Right lobe of liver (tissue), 6 donors: ENCODE results near the gene IGIP. TPM values are rescaled to one million over a fixed set of nuclear protein-coding genes. Genes with fewer than 3 reads are reported as not detected.
A peak's percentile ranks its signal among the peaks of the same experiment; 100 is the strongest.

Experiments
- ATAC-seq, 4 donors: fragments of 200-7000 bp; cut with Tn5 transposase; one replicate each; pipeline ENCODE4 v1.9.1; 2020; ENCODE audit warnings: mild to moderate bottlenecking in 4 of 4, moderate library complexity in 4 of 4
- DNase-seq, 3 donors: peaks; one replicate each; pipeline ENCODE4 v3.0.0-alpha.2; 2020
- H3K27ac ChIP-seq, 3 donors: fragments of 200-600 bp; one replicate each; pipeline ENCODE4 v1.8.0; 2022
- H3K27me3 ChIP-seq, 2 donors: fragments of 200-600 bp; one replicate each; pipeline ENCODE4 v1.8.0; 2022
- H3K36me3 ChIP-seq, 4 donors: fragments of 200-600 bp; sonication (generic) in 1 of 4; one replicate each; pipeline versions ENCODE4 v1.5.1 to v1.8.0; 2017 to 2022; ENCODE audit warnings: control low read depth in 1 of 4
- H3K4me1 ChIP-seq, 4 donors: fragments of 200-600 bp; sonication (generic) in 1 of 4; one replicate each; pipeline versions ENCODE4 v1.5.1 to v1.8.0; 2017 to 2022; ENCODE audit warnings: control low read depth in 1 of 4
- H3K4me3 ChIP-seq, 3 donors: fragments of 200-600 bp; one replicate each; pipeline ENCODE4 v1.8.0; 2022
- H3K9me3 ChIP-seq, 4 donors: fragments of 200-600 bp; sonication (generic) in 1 of 4; one replicate each; pipeline versions ENCODE4 v1.5.1 to v1.8.0; 2017 to 2022; ENCODE audit warnings: control low read depth in 1 of 4
- POLR2A ChIP-seq: fragments of 450-650 bp; IDR thresholded peaks from one replicate; pipeline ENCODE4 v1.6.1; 2017; ENCODE audit warnings: antibody characterized with exemption, mild to moderate bottlenecking
- WGBS: methylation state at CpG from one replicate; pipeline ENCODE4 v1.1.6; 2018; ENCODE audit warnings: low coverage, low lambda C conversion rate; ENCODE audit not compliant: insufficient coverage; ENCODE audit errors: missing lambda C conversion rate; 5-methylcytosine and 5-hydroxymethylcytosine counted together
- intact Hi-C, 2 donors: fragments of 100-400 bp; cut with DNase I; formaldehyde crosslinking; loops; one replicate each; pipeline versions ENCODE4 v1.11.2 to v1.14.1; 2022
- total RNA-seq, 6 experiments: library from RNA; depleted of rRNA in 2 of 6; stranded (reverse); fragments of >200 nt in 2 of 6; fragmentation: NEBNext Ultra II Directional in 3 of 6; extraction: Animal tissue kit (Norgen Biotek cat#: 25700) in 3 of 6; gene quantifications; one replicate each; pipeline versions ENCODE4 v1.1.0 to v1.2.4, GENCODE V29; 2016 to 2023
- TF ChIP-seq, protein P1 (sequence below), 4 donors: fragments of 200-600 bp in 3 of 4; fragments of 450-650 bp in 1 of 4; IDR thresholded peaks; one replicate each; pipeline versions ENCODE4 v1.5.1 to v1.8.0; 2016 to 2022; ENCODE audit warnings: antibody characterized with exemption in 4 of 4, mild to moderate bottlenecking in 2 of 4
- donor health status: DM: no; HTN: yes; CAD: no.
- donor health status: DM: no; HTN: no; CAD: no.
- donor health status: DM: no; HTN: no; CAD: no.
- donor health status: DM: no; HTN: yes; CAD: no.
- donor health status: DM: no; HTN: yes; CAD: no.

The IGIP gene
- total RNA-seq, 6 experiments from 2014 or later, result 4.4 to 7.1 (median 6.5) TPM

DNA sequence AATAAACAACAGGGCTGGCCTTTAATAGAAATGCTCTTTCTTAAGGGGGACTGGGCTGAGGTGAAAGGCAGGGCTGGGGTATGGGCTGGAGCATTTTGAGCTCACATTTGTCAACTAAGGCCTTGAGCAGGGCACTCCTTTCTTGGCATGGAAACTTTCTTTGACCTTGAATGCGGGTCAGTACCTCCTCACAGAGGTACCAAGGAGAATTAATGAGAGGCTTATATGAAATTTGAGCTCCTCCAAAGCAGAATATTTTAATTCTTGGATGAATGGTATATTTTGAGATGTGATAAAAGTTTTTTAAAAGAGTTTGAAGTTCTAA is 52.3 kb downstream of the IGIP start:
- H3K4me1 ChIP-seq, result peaks cover 0 to 28% (median 8%) of the 10 kb centered on the region in 4 donors
- no peaks in the 10 kb centered on the region for H3K27me3 ChIP-seq
- no peaks in the 10 kb centered on the region for H3K36me3 ChIP-seq
- 50% methylated on average over 1 of the region's 1 CpG for WGBS
- TF ChIP-seq POLR2A, result no peak
- TF ChIP-seq, protein P1, sequence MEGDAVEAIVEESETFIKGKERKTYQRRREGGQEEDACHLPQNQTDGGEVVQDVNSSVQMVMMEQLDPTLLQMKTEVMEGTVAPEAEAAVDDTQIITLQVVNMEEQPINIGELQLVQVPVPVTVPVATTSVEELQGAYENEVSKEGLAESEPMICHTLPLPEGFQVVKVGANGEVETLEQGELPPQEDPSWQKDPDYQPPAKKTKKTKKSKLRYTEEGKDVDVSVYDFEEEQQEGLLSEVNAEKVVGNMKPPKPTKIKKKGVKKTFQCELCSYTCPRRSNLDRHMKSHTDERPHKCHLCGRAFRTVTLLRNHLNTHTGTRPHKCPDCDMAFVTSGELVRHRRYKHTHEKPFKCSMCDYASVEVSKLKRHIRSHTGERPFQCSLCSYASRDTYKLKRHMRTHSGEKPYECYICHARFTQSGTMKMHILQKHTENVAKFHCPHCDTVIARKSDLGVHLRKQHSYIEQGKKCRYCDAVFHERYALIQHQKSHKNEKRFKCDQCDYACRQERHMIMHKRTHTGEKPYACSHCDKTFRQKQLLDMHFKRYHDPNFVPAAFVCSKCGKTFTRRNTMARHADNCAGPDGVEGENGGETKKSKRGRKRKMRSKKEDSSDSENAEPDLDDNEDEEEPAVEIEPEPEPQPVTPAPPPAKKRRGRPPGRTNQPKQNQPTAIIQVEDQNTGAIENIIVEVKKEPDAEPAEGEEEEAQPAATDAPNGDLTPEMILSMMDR (IDR thresholded peaks at IDR 0.05), result no peak
- H3K9me3 ChIP-seq, result no peaks in the 10 kb centered on the region
- ATAC-seq (no peak), DNase-seq (no peak)
- intact Hi-C loops, result no loop called here
- H3K4me3 ChIP-seq, result no peak overlapping the region
- peak overlapping the region in 1 of 3 donors; percentile 26 for H3K27ac ChIP-seq

DNA sequence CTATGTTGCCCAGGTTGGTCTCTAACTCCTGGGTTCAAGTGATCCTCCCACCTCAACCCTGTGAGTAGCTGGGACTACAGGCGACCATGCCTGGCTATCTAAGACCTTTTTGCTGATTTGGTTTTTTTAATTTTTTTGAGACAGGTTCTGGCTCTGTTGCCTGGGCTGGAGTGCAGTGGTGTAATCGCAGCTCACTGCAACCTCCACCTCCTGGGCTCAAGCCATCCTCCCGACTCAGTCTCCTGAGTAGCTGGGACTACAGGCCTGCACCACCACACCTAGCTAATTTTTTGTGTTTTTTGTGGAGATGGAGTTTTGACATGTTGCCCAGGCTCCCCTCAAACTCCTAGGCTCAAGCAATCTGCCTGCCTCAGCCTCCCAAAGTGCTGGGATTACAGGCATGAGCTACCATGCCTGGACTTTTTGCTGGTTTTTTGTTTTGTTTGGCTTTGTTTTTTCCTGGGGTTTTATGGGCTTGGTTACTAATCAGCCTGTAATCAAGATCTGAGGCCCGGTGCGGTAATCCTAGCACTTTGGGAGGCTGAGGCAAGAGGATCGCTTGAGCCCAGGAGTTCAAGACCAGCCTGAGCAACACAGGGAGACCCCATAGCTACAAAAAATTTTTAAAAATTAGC is 52.9 kb downstream of the IGIP start:
- intact Hi-C loops, result no loop called here
- 69% methylated on average over 5 of the region's 6 CpGs for WGBS
- H3K27ac ChIP-seq, result peak overlapping the region in 1 of 3 donors; percentile 26

More for the DNA sequence above, 52.9 kb downstream of the IGIP start:
- TF ChIP-seq, protein P1 (IDR thresholded peaks at IDR 0.05), result no peak
- no peak for TF ChIP-seq POLR2A
- ATAC-seq, result no peak
- no peaks in the 10 kb centered on the region for H3K27me3 ChIP-seq
- peaks cover 0 to 28% (median 8%) of the 10 kb centered on the region in 4 donors for H3K4me1 ChIP-seq
- no peaks in the 10 kb centered on the region for H3K36me3 ChIP-seq
- DNase-seq, result no peak
- no peak overlapping the region for H3K4me3 ChIP-seq
- no peaks in the 10 kb centered on the region for H3K9me3 ChIP-seq

Other genes with a start within 250 kb of the IGIP start
- gene NRG2, start 82.6 kb upstream of the IGIP start, total RNA-seq, result under 1 TPM in 5 of 6 experiments, not detected in 1; 0.07 to 0.77 (median 0.14) TPM
- 10 to 100 TPM in 4 of 6 experiments, 1 to 10 TPM in 2; 8.7 to 14.1 (median 12.1) TPM for gene PURA, start 11.8 kb upstream of the IGIP start, total RNA-seq
- 10 to 100 TPM; 15.5 to 78.0 (median 29.8) TPM for gene CYSTM1, start 49.3 kb downstream of the IGIP start, total RNA-seq
- 10 to 100 TPM in 5 of 6 experiments, 1 to 10 TPM in 1; 9.8 to 30.8 (median 14.7) TPM for gene PFDN1, start 177.2 kb downstream of the IGIP start, total RNA-seq
- 1 to 10 TPM in 2 of 6 experiments, under 1 TPM in 4; 0.42 to 1.8 (median 0.78) TPM for gene HBEGF, start 220.7 kb downstream of the IGIP start, total RNA-seq
- not detected for gene SLC4A9, start 234.3 kb downstream of the IGIP start, total RNA-seq